Body of pancreas (tissue), 4 donors: ENCODE results near the gene MYH14.

Experiments
- CTCF ChIP-seq, 7 experiments: fragments of 450-650 bp in 4 of 7; fragments of 200-600 bp in 3 of 7; sonication (generic) in 3 of 7; IDR thresholded peaks; one replicate each; pipeline ENCODE4 v1.5.1; 2016 to 2019; ENCODE audit warnings: antibody characterized with exemption in 7 of 7
- POLR2A ChIP-seq, 3 donors: fragments of 450-650 bp; IDR thresholded peaks; one replicate each; pipeline ENCODE4 v1.6.1; 2016; ENCODE audit warnings: antibody characterized with exemption in 3 of 3, mild to moderate bottlenecking in 2 of 3

- TF ChIP-seq CTCF (IDR thresholded peaks at IDR 0.05) (no peak), POLR2A (IDR thresholded peaks at IDR 0.05) (no peak)
Measured at GRCh38 chr19:50315773-50316448, 112.5 kb downstream of the MYH14 start.
